ENCODE measurements around the gene PSMB10. TPM values are rescaled to one million over a fixed set of nuclear protein-coding genes. Genes with fewer than 3 reads are reported as not detected.

PSMB10 gene
- total and polyA plus RNA-seq, 8 donors = 20.7 to 76.8 (median 31.6) TPM

DNA sequence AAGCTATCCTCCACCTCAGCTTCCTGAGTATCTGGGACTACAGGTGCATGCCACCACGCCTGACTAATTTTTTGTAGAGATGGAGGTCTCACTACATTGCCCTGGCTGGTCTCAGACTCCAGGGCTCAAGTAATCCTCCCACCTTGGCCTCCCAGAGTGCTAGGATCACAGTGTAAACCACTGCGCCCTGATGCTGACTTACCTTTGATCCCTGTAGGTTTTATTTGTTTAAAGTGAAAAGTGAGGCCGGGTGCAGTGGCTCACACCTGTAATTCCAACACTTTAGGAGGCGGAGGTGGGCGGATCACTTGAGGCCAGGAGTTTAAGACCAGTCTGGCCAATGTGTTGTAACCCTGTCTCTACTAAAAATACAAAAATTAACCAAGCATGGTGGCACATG is 34.9 kb downstream of the PSMB10 start:
- DNase-seq (no peak), ATAC-seq (no peak)
- Histone ChIP-seq H3K9me3 (no peaks in the 10 kb centered on the region), H3K27me3 (no peaks in the 10 kb centered on the region), H3K36me3 (peaks cover 0 to 14% of the 10 kb centered on the region in 2 donors), H3K27ac (no peak overlapping the region), H3K4me1 (peaks cover 0 to 23% of the 10 kb centered on the region in 2 donors), H3K4me3 (no peak overlapping the region)
- TF ChIP-seq, protein P1, sequence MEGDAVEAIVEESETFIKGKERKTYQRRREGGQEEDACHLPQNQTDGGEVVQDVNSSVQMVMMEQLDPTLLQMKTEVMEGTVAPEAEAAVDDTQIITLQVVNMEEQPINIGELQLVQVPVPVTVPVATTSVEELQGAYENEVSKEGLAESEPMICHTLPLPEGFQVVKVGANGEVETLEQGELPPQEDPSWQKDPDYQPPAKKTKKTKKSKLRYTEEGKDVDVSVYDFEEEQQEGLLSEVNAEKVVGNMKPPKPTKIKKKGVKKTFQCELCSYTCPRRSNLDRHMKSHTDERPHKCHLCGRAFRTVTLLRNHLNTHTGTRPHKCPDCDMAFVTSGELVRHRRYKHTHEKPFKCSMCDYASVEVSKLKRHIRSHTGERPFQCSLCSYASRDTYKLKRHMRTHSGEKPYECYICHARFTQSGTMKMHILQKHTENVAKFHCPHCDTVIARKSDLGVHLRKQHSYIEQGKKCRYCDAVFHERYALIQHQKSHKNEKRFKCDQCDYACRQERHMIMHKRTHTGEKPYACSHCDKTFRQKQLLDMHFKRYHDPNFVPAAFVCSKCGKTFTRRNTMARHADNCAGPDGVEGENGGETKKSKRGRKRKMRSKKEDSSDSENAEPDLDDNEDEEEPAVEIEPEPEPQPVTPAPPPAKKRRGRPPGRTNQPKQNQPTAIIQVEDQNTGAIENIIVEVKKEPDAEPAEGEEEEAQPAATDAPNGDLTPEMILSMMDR (IDR thresholded peaks at IDR 0.05) = no peak
- intact Hi-C loops (cut with DNase I) = no loop called here

DNA sequence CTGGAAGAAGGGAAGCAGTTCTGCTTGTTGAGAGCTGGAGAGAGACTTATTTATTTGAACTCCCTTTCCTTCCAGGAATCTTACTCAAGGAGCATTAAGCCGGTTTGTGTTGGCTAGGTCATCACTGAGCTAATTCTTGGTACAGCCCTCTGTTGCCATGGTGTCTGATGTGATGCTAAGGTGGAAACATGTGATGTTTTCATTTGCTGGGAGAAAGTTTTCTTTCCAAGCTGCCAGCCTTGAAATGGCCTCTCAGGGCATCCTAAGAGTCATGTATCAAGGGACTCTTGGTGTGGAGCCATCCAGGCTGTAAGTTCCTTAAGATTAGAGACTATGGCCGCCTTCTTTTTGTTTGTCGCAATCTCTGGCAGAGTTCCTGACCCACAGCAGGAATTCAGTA is 39.4 kb downstream of the PSMB10 start:
- Histone ChIP-seq H3K4me3 (no peak overlapping the region), H3K4me1 (peaks cover 6 to 57% of the 10 kb centered on the region in 2 donors), H3K27me3 (no peaks in the 10 kb centered on the region), H3K27ac (peak overlapping the region in 1 of 2 donors; percentile 41), H3K9me3 (no peaks in the 10 kb centered on the region), H3K36me3 (peaks cover 0 to 6% of the 10 kb centered on the region in 2 donors)
- intact Hi-C loops (cut with DNase I) = no loop called here
- DNase-seq (no peak), ATAC-seq (peak; percentile 9)
- TF ChIP-seq, protein P1 (IDR thresholded peaks at IDR 0.05) = no peak

DNA sequence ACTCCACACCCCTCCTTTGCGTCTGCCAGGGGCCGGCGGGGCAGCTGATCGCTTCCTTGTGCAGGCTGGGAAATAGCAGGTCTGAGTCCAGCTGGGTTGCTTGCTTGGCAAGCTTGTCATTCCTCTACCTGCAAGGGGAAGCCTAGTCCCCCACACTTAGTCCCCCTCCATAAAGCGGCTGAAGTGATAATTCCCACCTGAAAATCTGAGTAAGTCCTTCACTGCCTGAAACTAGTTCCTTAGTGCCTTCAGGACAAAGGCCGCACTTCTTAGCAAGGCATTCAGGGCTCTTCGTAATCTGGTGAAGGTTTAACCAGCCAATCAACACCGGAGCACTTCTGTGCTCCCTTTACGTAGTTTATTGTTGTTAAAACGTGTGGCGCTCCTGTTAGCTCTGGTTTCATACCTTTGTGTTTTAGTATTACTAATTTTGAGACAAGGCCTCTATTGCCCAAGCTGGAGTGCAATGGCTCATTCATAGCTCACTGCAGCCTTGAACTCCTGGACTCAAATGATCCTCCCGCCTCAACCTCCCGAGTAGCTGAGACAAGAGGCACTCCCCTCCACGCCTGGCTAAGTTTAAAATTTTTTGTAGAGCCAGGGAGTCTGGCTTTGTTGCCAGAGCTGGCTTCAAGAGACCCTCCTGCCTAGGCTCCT is 42.8 kb downstream of the PSMB10 start:
- Histone ChIP-seq H3K4me1 (peaks cover 6 to 52% of the 10 kb centered on the region in 2 donors), H3K36me3 (no peaks in the 10 kb centered on the region), H3K4me3 (peak overlapping the region; percentile 81 to 90), H3K27me3 (no peaks in the 10 kb centered on the region), H3K9me3 (no peaks in the 10 kb centered on the region), H3K27ac (peak overlapping the region; percentile 90 to 94)
- peak; percentile 17 for ATAC-seq
- no peak for DNase-seq
- TF ChIP-seq, protein P1 (IDR thresholded peaks at IDR 0.05) = no peak
- intact Hi-C loops (cut with DNase I) = no loop called here

DNA sequence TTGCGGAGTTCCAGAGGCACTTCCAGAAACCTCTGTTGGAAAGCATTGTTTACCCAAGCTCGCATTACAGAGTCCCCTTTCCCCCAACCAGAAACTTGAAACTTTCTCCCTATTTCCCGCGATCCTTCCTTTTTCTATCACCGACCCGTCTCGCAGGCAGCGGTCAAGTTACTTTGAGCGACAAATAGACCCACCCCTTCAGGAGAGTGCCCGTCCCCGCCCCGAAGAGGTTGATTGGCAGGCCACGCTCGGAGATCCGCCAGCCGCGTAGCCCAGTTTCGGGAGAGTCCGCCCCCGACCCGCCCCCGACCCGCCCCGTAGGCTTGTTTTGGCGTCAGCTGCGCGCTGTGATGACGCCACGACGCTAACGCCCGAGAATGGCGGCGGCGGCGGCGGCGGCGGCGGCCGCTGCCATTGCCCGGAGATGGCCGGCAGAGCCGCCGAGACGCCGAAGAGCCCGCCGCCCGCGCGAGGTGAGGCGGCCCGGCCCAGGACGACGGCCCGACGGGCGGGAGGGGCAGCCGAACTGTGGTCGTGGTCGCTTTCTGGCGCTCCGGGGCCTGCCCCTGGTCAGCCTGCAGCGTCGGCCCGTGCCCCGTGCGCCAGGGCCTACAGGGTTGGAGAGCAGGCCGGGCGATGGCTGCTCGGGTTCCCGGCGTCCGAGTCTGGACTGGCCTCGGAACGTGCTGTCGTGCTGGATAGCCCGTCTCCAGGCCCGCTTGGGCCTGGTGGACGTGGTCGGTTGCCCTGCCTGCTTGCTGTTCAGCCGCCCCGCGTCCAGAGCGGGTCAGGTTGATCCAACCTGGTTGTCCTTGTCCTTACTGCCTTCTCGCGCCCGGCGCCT is 43.5 kb downstream of the PSMB10 start, which contains the start of gene PSKH1:
Gene PSKH1 (plus strand): TSS at position 356 of the 844 bp plus-strand sequence. CDS start 15,496 bp downstream, outside the sequence.
- Histone ChIP-seq H3K27ac (peak within 1 kb of the TSS; percentile 90 to 94), H3K9me3 (no peaks in the 10 kb centered on the region), H3K36me3 (no peaks in the 10 kb centered on the region), H3K4me3 (peak within 1 kb of the TSS; percentile 81 to 90), H3K27me3 (no peaks in the 10 kb centered on the region), H3K4me1 (peaks cover 6 to 49% of the 10 kb centered on the region in 2 donors)
- intact Hi-C loops (cut with DNase I) = no loop called here
- DNase-seq (peak; percentile 92 to 99 (median 98)), ATAC-seq (peak; percentile 98)
- TF ChIP-seq, protein P1 (IDR thresholded peaks at IDR 0.05) = no peak

DNA sequence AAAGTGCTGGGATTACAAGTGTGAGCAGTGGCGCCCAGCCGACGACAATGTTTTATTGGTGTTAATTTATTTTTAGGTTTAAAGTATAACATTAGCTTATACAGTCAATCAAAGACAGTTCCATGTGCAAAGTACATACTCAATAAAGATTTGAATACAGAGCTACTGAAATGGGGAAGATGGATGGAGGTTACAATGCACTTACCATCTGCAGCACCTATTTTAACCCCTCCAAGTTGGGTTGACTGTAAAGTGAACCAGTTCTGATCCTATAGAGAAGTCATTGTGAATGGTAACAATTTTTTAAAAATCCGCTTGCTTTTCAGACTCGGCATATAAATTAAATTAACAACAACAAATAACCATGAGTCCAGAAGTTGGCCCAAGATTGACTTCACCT is 44.3 kb downstream of the PSMB10 start:
- H3K4me3 ChIP-seq = peak overlapping the region; percentile 81 to 90
- intact Hi-C loops (cut with DNase I) = no loop called here
- no peaks in the 10 kb centered on the region for H3K36me3 ChIP-seq
- H3K4me1 ChIP-seq = peaks cover 6 to 47% of the 10 kb centered on the region in 2 donors
- DNase-seq (no peak), ATAC-seq (no peak)
- H3K27ac ChIP-seq = peak overlapping the region in 1 of 2 donors; percentile 94
- H3K9me3 ChIP-seq = no peaks in the 10 kb centered on the region
- H3K27me3 ChIP-seq = no peaks in the 10 kb centered on the region
- TF ChIP-seq, protein P1 (IDR thresholded peaks at IDR 0.05) = no peak

All from left lung (tissue), 10 donors.